HAP-1 (cell line): ENCODE results near the gene PEX11G.
A peak's percentile ranks its signal among the peaks of the same experiment; 100 is the strongest.

ENCODE experiments used
- DNase-seq, 2 experiments: peaks; one replicate each; pipeline ENCODE4 v3.0.0-alpha.2; 2016 to 2020; ENCODE audit warnings: low spot score in 2 of 2
- H3K27me3 ChIP-seq: fragments of 250-450 bp; sonication (Bioruptor Pico); 2 replicates; pipeline ENCODE4 v1.5.1; 2020; ENCODE audit warnings: low read depth, mild to moderate bottlenecking, moderate library complexity
- H3K36me3 ChIP-seq: fragments of 250-450 bp; sonication (Bioruptor Pico); replicated peaks from 2 replicates; pipeline ENCODE4 v1.5.1; 2020; ENCODE audit warnings: mild to moderate bottlenecking
- H3K4me1 ChIP-seq: fragments of 250-450 bp; sonication (Bioruptor Pico); 2 replicates; pipeline ENCODE4 v1.5.1; 2020; ENCODE audit warnings: mild to moderate bottlenecking
- H3K4me3 ChIP-seq: fragments of 250-450 bp; sonication (Bioruptor Pico); 2 replicates; pipeline ENCODE4 v1.5.1; 2020; ENCODE audit warnings: mild to moderate bottlenecking, moderate library complexity
- H3K9me3 ChIP-seq: fragments of 250-450 bp; sonication (Bioruptor Pico); 2 replicates; pipeline ENCODE4 v1.5.1; 2020; ENCODE audit warnings: mild to moderate bottlenecking, moderate library complexity
- in situ Hi-C: fragments of 300-500 bp; cut with MboI; formaldehyde crosslinking; loops from 3 replicates; pipeline ENCODE4 v1.14.3; 2020; ENCODE audit warnings: low sequenced_read_pairs, inconsistent platforms, mixed read lengths

PEX11G gene

GRCh38 chr19:7515110-7515644 lies 26.3 kb upstream of the PEX11G start:
- in situ Hi-C loops = no loop called here
- Histone ChIP-seq H3K4me1 (peaks cover 4% of the 10 kb centered on the region), H3K9me3 (no peaks in the 10 kb centered on the region), H3K4me3 (peak overlapping the region; percentile 19; the same call in 1 of the 2 replicates), H3K36me3 (no peaks in the 10 kb centered on the region), H3K27me3 (no peaks in the 10 kb centered on the region)
- DNase-seq = no peak

DNA sequence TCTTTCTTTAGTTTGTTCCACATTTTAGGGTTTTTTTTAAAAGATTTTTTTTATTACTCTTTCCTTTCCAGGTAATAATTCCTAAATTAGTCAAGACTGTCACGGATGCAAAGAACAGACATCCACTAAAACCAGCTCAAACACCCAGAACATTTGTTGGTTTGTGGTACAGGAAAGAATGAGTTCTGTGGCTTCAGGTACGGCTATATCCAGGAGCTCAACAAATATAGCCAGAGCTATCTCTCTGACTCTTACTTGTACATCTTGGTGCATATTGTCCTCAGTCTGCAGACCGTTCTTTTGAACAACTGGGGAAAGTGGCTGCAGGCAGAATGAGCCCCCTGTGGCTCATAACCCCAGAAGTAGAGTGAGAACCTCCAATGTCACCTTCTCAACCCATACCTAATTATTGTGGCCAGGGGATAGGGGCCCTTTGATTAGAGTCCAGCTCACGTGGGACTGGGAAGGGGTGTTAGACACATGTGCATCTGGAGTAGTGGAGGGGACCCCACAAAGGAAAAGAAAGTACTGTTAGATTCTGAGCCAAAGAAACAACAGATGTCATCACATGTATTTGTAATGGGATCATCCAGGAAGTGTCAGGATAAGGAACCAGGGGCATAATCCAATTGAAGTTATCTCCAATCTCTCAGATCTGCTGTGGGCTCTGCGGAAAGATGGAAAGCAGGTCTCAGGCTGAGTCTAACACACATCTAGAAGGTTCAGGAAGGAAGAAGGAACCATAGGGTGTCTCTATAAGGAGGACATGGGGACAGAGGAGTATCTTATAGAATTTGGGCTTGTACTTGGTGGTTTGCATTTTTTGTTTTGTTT lies 25.2 kb upstream of the PEX11G start:
- no peaks in the 10 kb centered on the region for H3K27me3 ChIP-seq
- DNase-seq = no peak
- in situ Hi-C loops = no loop called here
- H3K36me3 ChIP-seq = no peaks in the 10 kb centered on the region
- H3K4me1 ChIP-seq = peaks cover 4% of the 10 kb centered on the region
- H3K9me3 ChIP-seq = no peaks in the 10 kb centered on the region
- no peak overlapping the region for H3K4me3 ChIP-seq

- H3K4me1 ChIP-seq = peaks cover 4% of the 10 kb centered on the region
Measured at GRCh38 chr19:7512400-7512851, 23.6 kb upstream of the PEX11G start.

GRCh38 chr19:7509625-7510024 lies 20.8 kb upstream of the PEX11G start:
- H3K27me3 ChIP-seq = no peaks in the 10 kb centered on the region
- in situ Hi-C loops = no loop called here
- peak in 1 of 2 experiments; percentile 47 for DNase-seq
- H3K4me3 ChIP-seq = no peak overlapping the region
- peaks cover 11% of the 10 kb centered on the region; the same call in 1 of the 2 replicates for H3K4me1 ChIP-seq
- peaks cover 2% of the 10 kb centered on the region; the same call in 1 of the 2 replicates for H3K9me3 ChIP-seq
- no peaks in the 10 kb centered on the region for H3K36me3 ChIP-seq

More at GRCh38 chr19:7512400-7512851, 23.6 kb upstream of the PEX11G start:
- no peak overlapping the region for H3K4me3 ChIP-seq
- no peaks in the 10 kb centered on the region for H3K36me3 ChIP-seq
- in situ Hi-C loops = no loop called here
- no peaks in the 10 kb centered on the region for H3K9me3 ChIP-seq
- H3K27me3 ChIP-seq = no peaks in the 10 kb centered on the region
- DNase-seq = peak in 1 of 2 experiments; percentile 56

DNA sequence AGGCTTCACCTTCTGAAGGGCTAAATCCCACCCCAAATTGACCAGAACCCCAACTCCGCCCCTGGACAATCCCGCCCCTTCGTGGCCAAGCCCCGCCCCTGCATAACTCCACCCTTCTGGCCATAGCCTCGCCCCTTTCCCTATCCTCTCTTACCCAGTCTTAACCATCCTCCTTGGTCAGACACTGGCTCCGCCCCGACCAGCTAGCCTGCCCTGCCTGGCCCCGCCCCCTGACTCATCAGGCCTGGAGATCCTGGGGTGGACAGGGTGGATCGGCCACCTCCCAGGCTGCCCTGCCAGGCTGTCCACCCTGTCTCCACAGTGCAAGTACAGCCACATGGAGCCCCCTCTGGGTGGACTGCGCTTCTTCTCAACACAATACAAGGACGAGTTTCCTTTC lies 19.0 kb upstream of the PEX11G start:
- no peaks in the 10 kb centered on the region for H3K27me3 ChIP-seq
- peaks cover 2% of the 10 kb centered on the region; the same call in 1 of the 2 replicates for H3K9me3 ChIP-seq
- in situ Hi-C loops = no loop called here
- DNase-seq = peak; percentile 52 to 90
- no peaks in the 10 kb centered on the region for H3K36me3 ChIP-seq
- H3K4me1 ChIP-seq = peaks cover 11% of the 10 kb centered on the region; the same call in 1 of the 2 replicates
- no peak overlapping the region for H3K4me3 ChIP-seq

DNA sequence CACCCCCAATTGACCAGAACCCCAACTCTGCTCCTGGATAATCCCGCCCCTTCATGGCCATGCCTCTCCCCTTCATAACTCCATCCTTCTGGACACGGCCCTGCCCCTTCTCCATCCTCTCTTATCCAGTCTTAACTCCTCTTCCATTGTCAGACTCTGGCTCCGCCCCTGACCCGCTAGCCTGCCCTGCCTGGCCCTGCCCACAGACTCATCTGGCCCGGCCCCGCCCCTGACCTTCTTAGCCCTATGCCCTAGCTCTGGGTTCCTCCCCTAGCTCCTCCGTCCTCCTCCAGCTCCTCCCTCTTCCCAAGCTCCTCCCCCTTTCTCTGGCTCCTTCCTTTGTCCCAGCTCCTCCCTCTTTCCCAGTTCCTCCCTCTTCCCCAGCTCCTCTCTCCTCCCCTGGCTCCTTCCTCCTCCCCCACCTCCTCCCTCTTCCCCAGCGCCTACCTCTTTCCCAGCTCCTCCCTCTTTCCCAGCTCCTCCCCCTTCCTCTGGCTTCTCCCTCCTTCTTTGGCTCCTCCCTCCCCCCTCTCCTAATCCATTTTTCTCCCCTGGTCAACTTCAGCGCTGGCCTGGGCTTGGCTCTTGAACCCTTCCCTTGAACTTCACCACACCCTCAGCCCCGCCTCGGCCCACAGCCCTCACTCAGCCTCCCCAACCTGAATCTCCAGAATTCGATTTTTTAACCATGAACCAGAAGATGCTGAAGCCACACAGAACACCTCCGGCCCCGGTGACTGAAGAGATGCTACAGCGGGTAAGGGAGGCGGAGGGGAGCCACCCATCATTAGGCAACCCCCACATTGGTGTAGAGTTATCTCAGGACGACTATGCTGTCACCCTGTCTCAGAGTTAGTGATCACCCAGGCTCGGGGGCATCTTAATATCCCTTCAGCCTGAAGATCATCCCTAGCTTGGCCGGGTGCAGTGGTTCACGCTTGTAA lies 17.8 kb upstream of the PEX11G start:
- Histone ChIP-seq H3K4me1 (peaks cover 11% of the 10 kb centered on the region; the same call in 1 of the 2 replicates), H3K27me3 (no peaks in the 10 kb centered on the region), H3K36me3 (no peaks in the 10 kb centered on the region), H3K4me3 (peak overlapping the region; percentile 15; the same call in 1 of the 2 replicates), H3K9me3 (peaks cover 2% of the 10 kb centered on the region; the same call in 1 of the 2 replicates)
- in situ Hi-C loops = no loop called here
- DNase-seq = peak; percentile 96 to 100

DNA sequence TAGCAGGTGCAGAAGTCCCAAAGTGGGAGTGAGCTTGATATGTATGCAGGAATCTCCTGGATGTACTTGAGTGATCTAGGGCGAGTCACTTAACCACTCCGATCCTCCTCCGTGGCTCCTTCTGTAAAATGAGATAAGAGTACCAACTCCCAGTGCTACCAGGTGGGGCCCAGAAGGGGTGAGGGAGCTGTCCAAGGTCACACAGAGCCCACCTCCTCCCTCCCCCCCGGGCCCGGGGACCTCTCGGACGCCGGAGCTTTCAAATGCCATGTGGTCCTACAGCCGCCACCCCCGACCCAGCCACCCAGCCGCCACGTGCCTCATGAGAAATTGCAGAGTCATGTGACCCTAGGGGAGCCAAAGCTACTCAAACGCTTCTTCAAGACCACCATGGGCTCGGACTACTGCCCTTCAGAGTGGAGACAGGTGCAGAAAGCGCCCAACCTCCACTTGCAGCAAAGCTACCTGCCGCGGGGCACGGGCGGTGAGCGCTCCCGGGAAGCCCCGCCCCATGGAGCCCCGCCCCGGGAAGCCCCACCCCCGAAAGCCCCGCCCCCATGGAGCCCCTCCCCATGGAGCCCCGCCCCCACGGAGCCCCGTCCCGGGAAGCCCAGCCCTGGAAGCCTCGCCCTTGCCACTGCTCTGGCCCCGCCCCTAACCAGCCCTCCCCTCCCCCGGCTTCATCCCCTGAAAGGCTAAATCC lies 17.0 kb upstream of the PEX11G start:
- Histone ChIP-seq H3K27me3 (no peaks in the 10 kb centered on the region), H3K36me3 (no peaks in the 10 kb centered on the region), H3K4me1 (peaks cover 14% of the 10 kb centered on the region; the same call in 1 of the 2 replicates), H3K9me3 (peaks cover 2% of the 10 kb centered on the region; the same call in 1 of the 2 replicates), H3K4me3 (peak overlapping the region; percentile 40)
- in situ Hi-C loops = no loop called here
- peak in 1 of 2 experiments; percentile 74 for DNase-seq

DNA sequence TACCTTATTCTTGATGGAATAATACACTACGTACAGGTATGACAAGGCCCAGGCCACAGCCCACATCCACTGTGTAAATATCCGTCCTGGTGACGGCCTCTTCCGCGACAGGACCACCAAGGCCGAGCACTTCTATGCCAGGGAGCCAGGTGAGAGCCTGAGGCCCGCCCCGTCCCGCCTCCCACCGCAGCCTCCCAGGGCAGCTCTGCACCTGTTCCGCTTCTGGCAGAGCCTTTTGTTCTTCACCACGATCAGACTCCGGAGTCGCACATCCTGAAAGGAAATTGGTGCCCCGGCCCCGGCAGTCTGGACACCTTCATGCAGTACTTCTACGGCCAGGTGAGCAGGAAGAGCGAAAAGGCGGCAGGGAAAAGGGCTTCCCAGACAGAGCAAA lies 16.4 kb upstream of the PEX11G start:
- Histone ChIP-seq H3K4me1 (peaks cover 18% of the 10 kb centered on the region; the same call in 1 of the 2 replicates), H3K9me3 (peaks cover 2% of the 10 kb centered on the region; the same call in 1 of the 2 replicates), H3K4me3 (peak overlapping the region; percentile 40), H3K27me3 (no peaks in the 10 kb centered on the region), H3K36me3 (no peaks in the 10 kb centered on the region)
- DNase-seq = no peak
- in situ Hi-C loops = no loop called here

DNA sequence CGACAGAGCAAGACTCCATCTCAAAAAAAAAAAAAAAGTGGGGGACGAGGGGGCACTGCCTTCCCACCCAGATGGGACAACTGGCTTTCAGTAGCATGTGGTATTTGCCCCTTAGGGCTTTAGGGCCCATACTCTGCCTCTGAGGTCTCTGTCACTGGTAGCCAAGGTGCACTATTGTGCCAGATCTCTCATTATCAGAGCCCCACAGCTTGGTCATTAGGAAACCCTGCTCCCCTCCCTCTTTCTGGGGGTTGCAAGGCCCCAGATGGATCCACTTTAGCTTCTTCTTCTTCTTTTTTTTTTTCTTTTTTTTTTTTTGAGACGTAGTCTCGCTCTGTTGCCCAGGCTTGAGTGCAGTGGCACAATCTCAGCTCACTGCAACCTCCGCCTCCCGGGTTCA lies 15.8 kb upstream of the PEX11G start:
- in situ Hi-C loops = no loop called here
- Histone ChIP-seq H3K36me3 (no peaks in the 10 kb centered on the region), H3K27me3 (no peaks in the 10 kb centered on the region), H3K4me1 (peaks cover 18% of the 10 kb centered on the region; the same call in 1 of the 2 replicates), H3K4me3 (no peak overlapping the region), H3K9me3 (peaks cover 2% of the 10 kb centered on the region; the same call in 1 of the 2 replicates)
- DNase-seq = no peak

GRCh38 chr19:7502552-7502951 lies 13.7 kb upstream of the PEX11G start:
- in situ Hi-C loops = no loop called here
- Histone ChIP-seq H3K4me1 (peaks cover 18% of the 10 kb centered on the region; the same call in 1 of the 2 replicates), H3K4me3 (no peak overlapping the region), H3K36me3 (no peaks in the 10 kb centered on the region), H3K27me3 (no peaks in the 10 kb centered on the region), H3K9me3 (peaks cover 2% of the 10 kb centered on the region; the same call in 1 of the 2 replicates)
- DNase-seq = no peak

- Histone ChIP-seq H3K36me3 (no peaks in the 10 kb centered on the region), H3K9me3 (no peaks in the 10 kb centered on the region), H3K4me3 (peak overlapping the region; percentile 30), H3K4me1 (peaks cover 14% of the 10 kb centered on the region; the same call in 1 of the 2 replicates), H3K27me3 (no peaks in the 10 kb centered on the region)
- peak; percentile 77 to 89 for DNase-seq
- in situ Hi-C loops = no loop called here
Measured at GRCh38 chr19:7500811-7501450, 12.1 kb upstream of the PEX11G start.

- Histone ChIP-seq H3K9me3 (no peaks in the 10 kb centered on the region), H3K36me3 (no peaks in the 10 kb centered on the region), H3K4me1 (peaks cover 6% of the 10 kb centered on the region; the same call in 1 of the 2 replicates), H3K4me3 (no peak overlapping the region), H3K27me3 (no peaks in the 10 kb centered on the region)
- in situ Hi-C loops = no loop called here
- DNase-seq = peak; percentile 19 to 53
Measured at GRCh38 chr19:7497292-7497691, 8.5 kb upstream of the PEX11G start.
